Mesodermal cell (in vitro differentiated cells): Measurements from ENCODE around the gene FAM53B.

Experiments
- H3K27ac ChIP-seq: 2 replicates; pipeline ENCODE4 v1.7.0; 2013; ENCODE audit warnings: mild to moderate bottlenecking, low read depth, low read length, moderate library complexity; ENCODE audit not compliant: severe bottlenecking
- H3K36me3 ChIP-seq: 2 replicates; pipeline ENCODE4 v1.7.1; 2013; ENCODE audit warnings: mild to moderate bottlenecking, low read length, moderate library complexity; ENCODE audit not compliant: control insufficient read depth, insufficient read depth
- H3K4me1 ChIP-seq: one replicate; pipeline ENCODE4 v1.7.1; 2013; ENCODE audit warnings: mild to moderate bottlenecking, low read length; ENCODE audit not compliant: insufficient read depth, control insufficient read depth, poor library complexity, severe bottlenecking
- H3K4me3 ChIP-seq: 2 replicates; pipeline ENCODE4 v1.7.0; 2013; ENCODE audit warnings: low read length, control low read depth, mild to moderate bottlenecking; ENCODE audit not compliant: insufficient read depth, poor library complexity, severe bottlenecking; ENCODE audit errors: extremely low read depth
- H3K9me3 ChIP-seq: 2 replicates; pipeline ENCODE4 v1.7.1; 2013; ENCODE audit warnings: mild to moderate bottlenecking, low read length, moderate library complexity; ENCODE audit not compliant: control insufficient read depth
- WGBS, 2 experiments: methylation state at CpG; one replicate each; pipeline ENCODE4 v1.1.5; 2013; ENCODE audit warnings: missing lambda C conversion rate in 2 of 2; ENCODE audit not compliant: insufficient coverage in 2 of 2; 5-methylcytosine and 5-hydroxymethylcytosine counted together

FAM53B gene

GRCh38 chr10:124665980-124666379 is 78.2 kb downstream of the FAM53B start:
- Histone ChIP-seq H3K27ac (no peak overlapping the region), H3K36me3 (peaks cover 7% of the 10 kb centered on the region), H3K9me3 (no peaks in the 10 kb centered on the region), H3K4me3 (no peak overlapping the region), H3K4me1 (peaks cover 5% of the 10 kb centered on the region)
- WGBS, 2 experiments = 83 to 86% methylated on average over 3 of the region's 3 CpGs

- Histone ChIP-seq H3K36me3 (peaks cover 7% of the 10 kb centered on the region), H3K4me3 (no peak overlapping the region)
- 96 to 98% methylated on average over 6 to 8 of the region's 8 CpGs for WGBS, 2 experiments
These were observed 78.6 kb downstream of the FAM53B start for GRCh38 chr10:124665558-124665957.

GRCh38 chr10:124665091-124665490 is 79.1 kb downstream of the FAM53B start:
- Histone ChIP-seq H3K4me1 (peaks cover 5% of the 10 kb centered on the region), H3K36me3 (peaks cover 7% of the 10 kb centered on the region), H3K27ac (no peak overlapping the region), H3K4me3 (no peak overlapping the region), H3K9me3 (no peaks in the 10 kb centered on the region)
- WGBS, 2 experiments = 100% methylated on average over 2 of the region's 2 CpGs

More at GRCh38 chr10:124665558-124665957, 78.6 kb downstream of the FAM53B start:
- Histone ChIP-seq H3K27ac (no peak overlapping the region), H3K4me1 (peaks cover 5% of the 10 kb centered on the region), H3K9me3 (no peaks in the 10 kb centered on the region)

- Histone ChIP-seq H3K4me3 (no peak overlapping the region), H3K9me3 (no peaks in the 10 kb centered on the region), H3K4me1 (peaks cover 5% of the 10 kb centered on the region), H3K27ac (no peak overlapping the region), H3K36me3 (peaks cover 7% of the 10 kb centered on the region)
- 97 to 98% methylated on average over 11 of the region's 11 CpGs for WGBS, 2 experiments
These were observed 80.3 kb downstream of the FAM53B start for GRCh38 chr10:124663766-124664360.

- Histone ChIP-seq H3K4me1 (peaks cover 5% of the 10 kb centered on the region), H3K36me3 (peaks cover 7% of the 10 kb centered on the region), H3K4me3 (no peak overlapping the region), H3K27ac (no peak overlapping the region), H3K9me3 (no peaks in the 10 kb centered on the region)
- 94 to 99% methylated on average over 8 of the region's 8 CpGs for whole genome bisulfite sequencing, 2 experiments
These were observed 81.0 kb downstream of the FAM53B start for GRCh38 chr10:124663228-124663627.

GRCh38 chr10:124661660-124662180 is 82.5 kb downstream of the FAM53B start:
- peaks cover 5% of the 10 kb centered on the region for H3K4me1 ChIP-seq

GRCh38 chr10:124660404-124661125 is 83.6 kb downstream of the FAM53B start:
- H3K27ac ChIP-seq = no peak overlapping the region
- WGBS, 2 experiments = 91 to 95% methylated on average over 10 of the region's 12 CpGs
- H3K36me3 ChIP-seq = peaks cover 6% of the 10 kb centered on the region
- no peaks in the 10 kb centered on the region for H3K4me1 ChIP-seq
- H3K9me3 ChIP-seq = no peaks in the 10 kb centered on the region
- no peak overlapping the region for H3K4me3 ChIP-seq

More at GRCh38 chr10:124661660-124662180, 82.5 kb downstream of the FAM53B start:
- no peak overlapping the region for H3K4me3 ChIP-seq
- peaks cover 6% of the 10 kb centered on the region for H3K36me3 ChIP-seq
- H3K9me3 ChIP-seq = no peaks in the 10 kb centered on the region
- 92 to 96% methylated on average over 5 to 7 of the region's 9 CpGs for WGBS, 2 experiments
- H3K27ac ChIP-seq = no peak overlapping the region

- Histone ChIP-seq H3K4me3 (no peak overlapping the region), H3K36me3 (peaks cover 6% of the 10 kb centered on the region), H3K27ac (no peak overlapping the region), H3K9me3 (no peaks in the 10 kb centered on the region), H3K4me1 (peaks cover 4% of the 10 kb centered on the region)
- 95 to 100% methylated on average over 2 of the region's 2 CpGs for WGBS, 2 experiments
These were observed 84.8 kb downstream of the FAM53B start for GRCh38 chr10:124659380-124659779.

- WGBS, 2 experiments = 84 to 98% methylated on average over 7 of the region's 12 CpGs
- H3K9me3 ChIP-seq = no peaks in the 10 kb centered on the region
- peaks cover 12% of the 10 kb centered on the region for H3K36me3 ChIP-seq
- H3K27ac ChIP-seq = no peak overlapping the region
- H3K4me1 ChIP-seq = peaks cover 4% of the 10 kb centered on the region
- no peak overlapping the region for H3K4me3 ChIP-seq
These were observed 85.5 kb downstream of the FAM53B start for GRCh38 chr10:124658591-124659242.

GRCh38 chr10:124657806-124658205 is 86.4 kb downstream of the FAM53B start:
- 58 to 88% methylated on average over 2 to 9 of the region's 9 CpGs for WGBS, 2 experiments
- Histone ChIP-seq H3K9me3 (no peaks in the 10 kb centered on the region), H3K36me3 (peaks cover 12% of the 10 kb centered on the region), H3K4me3 (no peak overlapping the region), H3K27ac (no peak overlapping the region), H3K4me1 (peaks cover 4% of the 10 kb centered on the region)
